Body of pancreas (tissue), 4 donors: ENCODE measurements around the gene FA2H. TPM values are rescaled to one million over a fixed set of nuclear protein-coding genes. Genes with fewer than 3 reads are reported as not detected.

Source experiments
- ATAC-seq: fragments of 150-250 bp; one replicate; pipeline ENCODE4 v1.9.1; 2016
- DNase-seq, 4 donors: peaks; one replicate each; pipeline ENCODE4 v3.0.0-alpha.2; 2019
- H3K27ac ChIP-seq, 4 donors: fragments of 200-600 bp; sonication (generic); 1 replicate in 3 of 4; 2 replicates in 1 of 4; pipeline versions ENCODE4 v1.5.1 to v1.6.1; 2016 to 2019; ENCODE audit warnings: mild to moderate bottlenecking in 1 of 4, mixed read lengths in 1 of 4, moderate library complexity in 1 of 4
- H3K27me3 ChIP-seq, 2 donors: fragments of 200-600 bp; sonication (generic); one replicate each; pipeline ENCODE4 v1.6.0; 2016; ENCODE audit warnings: mild to moderate bottlenecking in 1 of 2
- H3K36me3 ChIP-seq, 2 donors: fragments of 200-600 bp; sonication (generic); replicated peaks in 1 of 2; 2 replicates each; pipeline ENCODE4 v1.5.1; 2016; ENCODE audit warnings: low read depth in 2 of 2; ENCODE audit not compliant: insufficient read depth in 1 of 2
- H3K4me1 ChIP-seq: fragments of 200-600 bp; sonication (generic); one replicate; pipeline ENCODE4 v1.6.0; 2016
- H3K4me3 ChIP-seq, 2 donors: fragments of 200-600 bp; sonication (generic); 1 replicate in 1 of 2; 2 replicates in 1 of 2; pipeline ENCODE4 v1.5.1; 2016 to 2019
- H3K9me3 ChIP-seq, 3 donors: fragments of 200-600 bp; sonication (generic); 1 replicate in 2 of 3; 2 replicates in 1 of 3; pipeline ENCODE4 v1.5.1; 2016
- CTCF ChIP-seq, 7 experiments: fragments of 450-650 bp in 4 of 7; fragments of 200-600 bp in 3 of 7; sonication (generic) in 3 of 7; IDR thresholded peaks; one replicate each; pipeline ENCODE4 v1.5.1; 2016 to 2019; ENCODE audit warnings: antibody characterized with exemption in 7 of 7
- POLR2A ChIP-seq, 3 donors: fragments of 450-650 bp; IDR thresholded peaks; one replicate each; pipeline ENCODE4 v1.6.1; 2016; ENCODE audit warnings: antibody characterized with exemption in 3 of 3, mild to moderate bottlenecking in 2 of 3
- WGBS, 2 donors: methylation state at CpG; one replicate each; pipeline ENCODE4 v1.1.5; 2017; 5-methylcytosine and 5-hydroxymethylcytosine counted together
- intact Hi-C: fragments of 100-400 bp; cut with DNase I; formaldehyde crosslinking; loops from one replicate; pipeline ENCODE4 v1.15.1; 2023
- total RNA-seq, 2 donors: library from RNA; depleted of rRNA; stranded (reverse); fragments of >200 nt; gene quantifications; one replicate each; pipeline ENCODE4 v1.1.0, GENCODE V29; 2016

FA2H gene
- total RNA-seq, 2 donors from 2014 or later, result 3.3 to 5.4 TPM

DNA sequence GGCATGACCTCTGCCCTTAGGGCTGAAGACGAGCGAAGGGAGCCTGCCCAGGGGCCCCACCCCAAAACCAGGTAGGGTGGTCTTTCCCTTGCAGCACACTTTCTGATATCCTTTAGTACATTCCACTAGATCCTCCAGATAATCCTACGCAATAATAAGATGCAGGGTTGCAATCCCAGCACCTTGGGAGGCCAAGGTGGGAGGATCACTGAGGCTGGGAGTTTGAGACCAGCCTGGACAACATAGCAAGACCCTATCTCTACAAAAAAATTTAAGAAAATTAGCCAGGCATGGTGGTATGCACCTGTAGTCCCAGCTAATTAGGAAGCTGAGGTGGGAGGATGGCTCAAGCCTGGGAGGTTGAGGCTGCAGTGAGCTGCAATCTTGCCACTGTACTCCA is 39.1 kb downstream of the FA2H start:
- intact Hi-C loops, result no loop called here
- 84 to 100% methylated on average over 3 of the region's 3 CpGs for WGBS, 2 donors
- no peak for ATAC-seq
- no peak for DNase-seq
- Histone ChIP-seq H3K4me1 (peaks cover 4% of the 10 kb centered on the region), H3K9me3 (no peaks in the 10 kb centered on the region), H3K4me3 (no peak overlapping the region), H3K27me3 (no peaks in the 10 kb centered on the region), H3K36me3 (no peaks in the 10 kb centered on the region), H3K27ac (no peak overlapping the region)
- TF ChIP-seq POLR2A (IDR thresholded peaks at IDR 0.05) (no peak), CTCF (IDR thresholded peaks at IDR 0.05) (no peak)

- H3K9me3 ChIP-seq, result no peaks in the 10 kb centered on the region
- DNase-seq (no peak), ATAC-seq (no peak)
- no peak overlapping the region for H3K4me3 ChIP-seq
- no peak for TF ChIP-seq CTCF (IDR thresholded peaks at IDR 0.05)
- TF ChIP-seq POLR2A (IDR thresholded peaks at IDR 0.05), result no peak
- 89% methylated on average over 9 of the region's 10 CpGs; no CpG with 5 or more reads in 1 of the 2 donors for WGBS, 2 donors
- no peaks in the 10 kb centered on the region for H3K36me3 ChIP-seq
- no peaks in the 10 kb centered on the region for H3K27me3 ChIP-seq
- peaks cover 8% of the 10 kb centered on the region for H3K4me1 ChIP-seq
- intact Hi-C loops, result no loop called here
- no peak overlapping the region for H3K27ac ChIP-seq
Observed at GRCh38 chr16:74735162-74735452, 39.5 kb downstream of the FA2H start.

DNA sequence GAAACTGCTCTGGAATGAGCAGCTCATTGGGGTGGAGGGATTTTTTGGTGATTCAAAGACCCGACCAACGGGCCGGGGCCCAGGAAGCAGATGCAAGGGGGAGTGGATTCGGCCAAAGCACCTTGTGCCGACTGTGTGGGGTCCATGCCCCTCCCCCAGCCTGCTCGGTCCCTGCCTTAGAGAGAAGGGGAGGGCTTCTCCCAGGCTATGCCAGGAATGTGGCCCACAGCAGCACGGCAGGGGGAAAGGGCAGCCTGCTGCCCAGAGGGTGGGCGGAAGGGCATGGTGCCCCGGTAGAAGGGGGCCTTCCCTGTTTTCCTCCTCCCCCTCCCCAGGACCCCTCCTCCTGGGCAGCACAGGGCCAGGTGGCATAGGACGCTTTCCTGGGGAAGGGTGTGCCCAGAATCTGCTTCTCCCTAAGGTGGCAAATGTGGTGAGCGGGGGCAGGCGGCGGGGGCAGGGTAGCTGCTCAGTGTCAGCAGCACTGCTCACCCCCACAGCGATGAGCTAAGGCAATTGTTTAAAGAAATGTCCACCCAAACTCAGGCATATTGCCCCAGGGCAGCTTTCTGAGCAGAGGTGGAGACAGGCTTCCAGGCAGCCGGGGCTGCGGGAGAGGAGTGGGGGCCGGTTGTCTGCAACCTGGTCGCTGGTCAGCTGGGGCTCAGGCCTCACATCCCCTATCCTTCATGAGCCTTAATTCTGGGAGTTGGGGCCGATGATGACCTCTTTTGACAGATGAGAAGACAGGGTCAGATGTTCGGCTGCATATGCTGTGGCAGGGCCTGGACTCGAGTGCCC is 40.1 kb downstream of the FA2H start:
- no peak for TF ChIP-seq CTCF (IDR thresholded peaks at IDR 0.05)
- TF ChIP-seq POLR2A (IDR thresholded peaks at IDR 0.05), result no peak
- Histone ChIP-seq H3K27me3 (no peaks in the 10 kb centered on the region), H3K27ac (no peak overlapping the region), H3K4me1 (peaks cover 14% of the 10 kb centered on the region), H3K4me3 (no peak overlapping the region), H3K9me3 (no peaks in the 10 kb centered on the region), H3K36me3 (no peaks in the 10 kb centered on the region)
- intact Hi-C loops, result no loop called here
- DNase-seq, result no peak
- ATAC-seq, result no peak
- 80 to 82% methylated on average over 7 to 21 of the region's 21 CpGs for WGBS, 2 donors

GRCh38 chr16:74732707-74733350 is 41.8 kb downstream of the FA2H start:
- no peak overlapping the region for H3K4me3 ChIP-seq
- WGBS, 2 donors, result 88 to 91% methylated on average over 8 to 15 of the region's 15 CpGs
- no peak overlapping the region for H3K27ac ChIP-seq
- H3K27me3 ChIP-seq, result no peaks in the 10 kb centered on the region
- TF ChIP-seq CTCF (IDR thresholded peaks at IDR 0.05), result no peak
- TF ChIP-seq POLR2A (IDR thresholded peaks at IDR 0.05), result no peak
- no peak for DNase-seq
- no peaks in the 10 kb centered on the region for H3K9me3 ChIP-seq
- peaks cover 18% of the 10 kb centered on the region for H3K4me1 ChIP-seq
- no peaks in the 10 kb centered on the region for H3K36me3 ChIP-seq
- intact Hi-C loops, result no loop called here
- no peak for ATAC-seq
